H9 (cell line): ENCODE measurements around the gene RAB5A. TPM values are rescaled to one million over a fixed set of nuclear protein-coding genes. Genes with fewer than 3 reads are reported as not detected.

Experiments
- DNase-seq: peaks from one replicate; pipeline ENCODE4 v3.0.0-alpha.2; 2017
- H2AFZ ChIP-seq: one replicate; pipeline ENCODE4 v1.6.1; 2013; ENCODE audit warnings: mild to moderate bottlenecking, low read length, control low read depth, moderate library complexity
- H2AK5ac ChIP-seq: 2 replicates; pipeline ENCODE4 v1.6.1; 2013; ENCODE audit warnings: low read length, control low read depth, mixed read lengths; ENCODE audit not compliant: insufficient read length
- H2BK120ac ChIP-seq: one replicate; pipeline ENCODE4 v1.6.1; 2013; ENCODE audit warnings: low read depth, mild to moderate bottlenecking, low read length, control low read depth, inconsistent platforms; ENCODE audit not compliant: poor library complexity, severe bottlenecking
- H2BK12ac ChIP-seq: 2 replicates; pipeline ENCODE4 v1.6.1; 2013; ENCODE audit warnings: low read length, control low read depth, mixed read lengths, low read depth; ENCODE audit not compliant: insufficient read length
- H2BK15ac ChIP-seq: 2 replicates; pipeline ENCODE4 v1.6.1; 2013; ENCODE audit warnings: low read depth, low read length, control low read depth
- H2BK20ac ChIP-seq: one replicate; pipeline ENCODE4 v1.6.1; 2013; ENCODE audit warnings: low read depth, mild to moderate bottlenecking, low read length, control low read depth, inconsistent platforms; ENCODE audit not compliant: poor library complexity, severe bottlenecking
- H2BK5ac ChIP-seq: 2 replicates; pipeline ENCODE4 v1.6.1; 2013; ENCODE audit warnings: low read length, control low read depth, mixed read lengths; ENCODE audit not compliant: insufficient read length
- H3K14ac ChIP-seq: 2 replicates; pipeline ENCODE4 v1.6.1; 2013; ENCODE audit warnings: low read length, control low read depth; ENCODE audit not compliant: insufficient read depth
- H3K18ac ChIP-seq: 2 replicates; pipeline ENCODE4 v1.6.1; 2013; ENCODE audit warnings: low read depth, mild to moderate bottlenecking, mixed read lengths, low read length, control low read depth; ENCODE audit not compliant: insufficient read length
- H3K23ac ChIP-seq: 2 replicates; pipeline ENCODE4 v1.6.1; 2013; ENCODE audit warnings: low read length, control low read depth, mixed read lengths, low read depth; ENCODE audit not compliant: insufficient read length
- H3K23me2 ChIP-seq: 2 replicates; pipeline ENCODE4 v1.6.1; 2013; ENCODE audit warnings: low read depth, mild to moderate bottlenecking, mixed read lengths, low read length, control low read depth; ENCODE audit not compliant: insufficient read length, poor library complexity, severe bottlenecking
- H3K27ac ChIP-seq: 2 replicates; pipeline ENCODE4 v1.5.1; 2013; ENCODE audit warnings: low read length, control low read depth, mixed read lengths, low read depth; ENCODE audit not compliant: insufficient read length
- H3K27me3 ChIP-seq: 2 replicates; pipeline ENCODE4 v1.6.1; 2013; ENCODE audit warnings: low read length, control low read depth, inconsistent platforms; ENCODE audit not compliant: insufficient read depth
- H3K4ac ChIP-seq: 2 replicates; pipeline ENCODE4 v1.6.1; 2013; ENCODE audit warnings: low read depth, mild to moderate bottlenecking, control low read depth, inconsistent platforms, low read length, moderate library complexity
- H3K4me1 ChIP-seq: 2 replicates; pipeline ENCODE4 v1.6.1; 2013; ENCODE audit warnings: low read length, control low read depth, inconsistent platforms; ENCODE audit not compliant: insufficient read depth
- H3K4me2 ChIP-seq: 2 replicates; pipeline ENCODE4 v1.6.1; 2013; ENCODE audit warnings: low read length, control low read depth, mixed read lengths; ENCODE audit not compliant: insufficient read length, insufficient read depth
- H3K56ac ChIP-seq: 2 replicates; pipeline ENCODE4 v1.6.1; 2013; ENCODE audit warnings: low read depth, mild to moderate bottlenecking, mixed read lengths, low read length, control low read depth; ENCODE audit not compliant: insufficient read length
- H3K79me1 ChIP-seq: 2 replicates; pipeline ENCODE4 v1.6.1; 2013; ENCODE audit warnings: low read depth, mild to moderate bottlenecking, moderate library complexity, low read length, control low read depth, inconsistent platforms; ENCODE audit not compliant: insufficient read depth, poor library complexity, severe bottlenecking
- H3K79me2 ChIP-seq: 2 replicates; pipeline ENCODE4 v1.6.1; 2013; ENCODE audit warnings: low read length, control low read depth, inconsistent platforms; ENCODE audit not compliant: insufficient read depth
- H3K9ac ChIP-seq: 2 replicates; pipeline ENCODE4 v1.6.1; 2013; ENCODE audit warnings: low read length, control low read depth, mixed read lengths; ENCODE audit not compliant: insufficient read length; ENCODE audit errors: extremely low read depth
- H3K9me3 ChIP-seq: one replicate; pipeline ENCODE4 v1.6.1; 2013; ENCODE audit warnings: low read depth, low read length, inconsistent platforms; ENCODE audit not compliant: control insufficient read depth
- H3T11ph ChIP-seq: one replicate; pipeline ENCODE4 v1.6.1; 2013; ENCODE audit warnings: mild to moderate bottlenecking, low read length, control low read depth, inconsistent platforms
- H4K20me1 ChIP-seq: one replicate; pipeline ENCODE4 v1.6.1; 2013; ENCODE audit not compliant: control insufficient read depth, insufficient read length, insufficient read depth
- H4K5ac ChIP-seq: 2 replicates; pipeline ENCODE4 v1.6.1; 2013; ENCODE audit warnings: low read depth, mild to moderate bottlenecking, mixed read lengths, low read length, control low read depth; ENCODE audit not compliant: insufficient read length
- H4K8ac ChIP-seq: replicated peaks from 2 replicates; pipeline ENCODE4 v1.6.1; 2013; ENCODE audit warnings: low read length, control low read depth, mixed read lengths, low read depth; ENCODE audit not compliant: insufficient read length
- H4K91ac ChIP-seq: 2 replicates; pipeline ENCODE4 v1.6.1; 2013; ENCODE audit warnings: low read depth, mild to moderate bottlenecking, moderate library complexity, mixed read lengths, low read length, control low read depth; ENCODE audit not compliant: insufficient read length
- H3K27ac Mint-ChIP-seq, 3 experiments: 2 replicates in 2 of 3; 3 replicates in 1 of 3; pipeline ENCODE4 v1.8.0; 2020 to 2021; ENCODE audit warnings: mixed read lengths in 3 of 3, mild to moderate bottlenecking in 1 of 3, moderate library complexity in 1 of 3
- H3K27me3 Mint-ChIP-seq: 2 replicates; pipeline ENCODE4 v1.8.0; 2021; ENCODE audit warnings: low read depth, mild to moderate bottlenecking, moderate library complexity, mixed read lengths
- H3K36me3 Mint-ChIP-seq, 3 experiments: 2 replicates in 2 of 3; 3 replicates in 1 of 3; pipeline ENCODE4 v1.8.0; 2020 to 2021; ENCODE audit warnings: low read depth in 3 of 3, mixed read lengths in 3 of 3; ENCODE audit not compliant: insufficient read depth in 1 of 3
- H3K4me1 Mint-ChIP-seq, 2 experiments: 2 replicates each; pipeline ENCODE4 v1.8.0; 2020; ENCODE audit warnings: mixed read lengths in 2 of 2
- H3K4me3 Mint-ChIP-seq, 2 experiments: 2 replicates in 1 of 2; 3 replicates in 1 of 2; pipeline ENCODE4 v1.8.0; 2020 to 2021; ENCODE audit warnings: mild to moderate bottlenecking in 2 of 2, mixed read lengths in 2 of 2, moderate library complexity in 1 of 2
- H3K9me3 Mint-ChIP-seq, 2 experiments: 2 replicates in 1 of 2; 3 replicates in 1 of 2; pipeline ENCODE4 v1.8.0; 2020; ENCODE audit warnings: mild to moderate bottlenecking in 2 of 2, mixed read lengths in 2 of 2, moderate library complexity in 1 of 2
- WGBS: extraction: QIAGEN DNeasy Blood & Tissue Kit; methylation state at CpG from one replicate; pipeline ENCODE4 v1.1.7; 2013; ENCODE audit warnings: missing lambda C conversion rate, low lambda C conversion rate, mixed read lengths; ENCODE audit not compliant: insufficient read length; ENCODE audit errors: extremely low coverage; 5-methylcytosine and 5-hydroxymethylcytosine counted together
- total RNA-seq: library from RNA; stranded (reverse); gene quantifications from 2 replicates; pipeline ENCODE4 v1.2.1, GENCODE V29; 2021
- TF ChIP-seq, protein P1 (sequence below): fragments of 200-600 bp; sonication (generic); conservative IDR thresholded peaks from 3 replicates; pipeline ENCODE4 v1.8.0; 2021; ENCODE audit warnings: antibody characterized with exemption, mild to moderate bottlenecking

RAB5A gene
- total RNA-seq, 1 experiment from 2014 or later, result 84.8 TPM

DNA sequence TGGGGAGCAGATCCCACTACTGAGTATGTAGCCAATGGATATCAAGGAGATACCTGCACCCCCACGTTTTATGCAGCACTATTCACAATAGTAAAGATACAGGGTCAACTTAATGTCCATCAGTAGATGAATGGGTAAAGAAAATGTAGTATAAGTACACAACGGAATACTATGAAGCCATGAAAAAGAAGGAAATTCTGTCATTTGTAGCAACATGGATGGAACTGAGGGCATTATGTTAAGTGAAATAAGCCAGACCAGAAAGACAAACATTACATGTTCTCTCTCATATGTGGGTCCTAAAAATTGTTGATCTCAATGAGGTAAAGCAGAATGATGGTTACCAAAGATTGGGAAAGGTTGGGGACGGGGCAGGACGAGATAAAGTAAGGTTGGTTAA, 50.6 kb downstream of the RAB5A start:
- Histone ChIP-seq H3T11ph (no peak overlapping the region), H3K27ac (no peak overlapping the region), H2BK20ac (no peak overlapping the region), H2BK12ac (no peak overlapping the region), H2BK15ac (no peak overlapping the region), H3K23ac (no peak overlapping the region), H3K79me1 (no peaks in the 10 kb centered on the region), H3K56ac (no peak overlapping the region), H3K9me3 (no peaks in the 10 kb centered on the region), H2AFZ (no peak overlapping the region), H4K8ac (no peak overlapping the region), H4K5ac (no peak overlapping the region), H3K23me2 (no peaks in the 10 kb centered on the region), H3K18ac (no peak overlapping the region), H2AK5ac (no peak overlapping the region), H3K4me2 (no peak overlapping the region), H3K79me2 (no peaks in the 10 kb centered on the region), H4K20me1 (no peaks in the 10 kb centered on the region), H4K91ac (no peak overlapping the region), H2BK120ac (no peak overlapping the region), H3K14ac (no peak overlapping the region), H3K4me1 (no peaks in the 10 kb centered on the region), H3K9ac (no peak overlapping the region), H3K4ac (no peak overlapping the region), H2BK5ac (no peak overlapping the region), H3K27me3 (no peaks in the 10 kb centered on the region)
- TF ChIP-seq, protein P1, sequence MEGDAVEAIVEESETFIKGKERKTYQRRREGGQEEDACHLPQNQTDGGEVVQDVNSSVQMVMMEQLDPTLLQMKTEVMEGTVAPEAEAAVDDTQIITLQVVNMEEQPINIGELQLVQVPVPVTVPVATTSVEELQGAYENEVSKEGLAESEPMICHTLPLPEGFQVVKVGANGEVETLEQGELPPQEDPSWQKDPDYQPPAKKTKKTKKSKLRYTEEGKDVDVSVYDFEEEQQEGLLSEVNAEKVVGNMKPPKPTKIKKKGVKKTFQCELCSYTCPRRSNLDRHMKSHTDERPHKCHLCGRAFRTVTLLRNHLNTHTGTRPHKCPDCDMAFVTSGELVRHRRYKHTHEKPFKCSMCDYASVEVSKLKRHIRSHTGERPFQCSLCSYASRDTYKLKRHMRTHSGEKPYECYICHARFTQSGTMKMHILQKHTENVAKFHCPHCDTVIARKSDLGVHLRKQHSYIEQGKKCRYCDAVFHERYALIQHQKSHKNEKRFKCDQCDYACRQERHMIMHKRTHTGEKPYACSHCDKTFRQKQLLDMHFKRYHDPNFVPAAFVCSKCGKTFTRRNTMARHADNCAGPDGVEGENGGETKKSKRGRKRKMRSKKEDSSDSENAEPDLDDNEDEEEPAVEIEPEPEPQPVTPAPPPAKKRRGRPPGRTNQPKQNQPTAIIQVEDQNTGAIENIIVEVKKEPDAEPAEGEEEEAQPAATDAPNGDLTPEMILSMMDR, result no peak
- H3K36me3 Mint-ChIP-seq, result no peaks in the 10 kb centered on the region
- no peaks in the 10 kb centered on the region; the same call in 1 of the 2 replicates for H3K27me3 Mint-ChIP-seq
- no peak overlapping the region; a peak in 1 of 7 replicates for H3K27ac Mint-ChIP-seq
- no peaks in the 10 kb centered on the region; a peak in 1 of 5 replicates for H3K9me3 Mint-ChIP-seq
- DNase-seq, result no peak
- peaks cover 0 to 2% of the 10 kb centered on the region in 2 experiments; a peak in 1 of 4 replicates for H3K4me1 Mint-ChIP-seq
- WGBS, result no CpG with 5 or more reads among the region's 4 CpGs
- H3K4me3 Mint-ChIP-seq, result no peak overlapping the region
